GM18505 (cell line): Measurements from ENCODE around the gene VRK1.

Experiments used
- ATAC-seq: cut with Tn5 transposase; IDR thresholded peaks from one replicate; pipeline ENCODE4 v1.9.1; 2021; ENCODE audit not compliant: unreplicated experiment
- POLR2A ChIP-seq: IDR thresholded peaks from 4 replicates; pipeline ENCODE4 v1.6.1; 2011; ENCODE audit warnings: borderline replicate concordance; ENCODE audit not compliant: insufficient read depth, insufficient read length; ENCODE audit errors: extremely low read depth

Gene VRK1

GRCh38 chr14:96772929-96773328 is 24.3 kb upstream of the VRK1 start:
- ATAC-seq, result no peak
- TF ChIP-seq POLR2A, result no peak

GRCh38 chr14:96776791-96777190 is 20.4 kb upstream of the VRK1 start:
- TF ChIP-seq POLR2A, result no peak
- ATAC-seq, result no peak

- TF ChIP-seq POLR2A, result no peak
- ATAC-seq, result no peak
These were observed 16.7 kb upstream of the VRK1 start for GRCh38 chr14:96780500-96780899.

GRCh38 chr14:96781371-96781770 is 15.8 kb upstream of the VRK1 start:
- ATAC-seq, result no peak
- no peak for TF ChIP-seq POLR2A

GRCh38 chr14:96782436-96782835 is 14.7 kb upstream of the VRK1 start:
- ATAC-seq, result no peak
- TF ChIP-seq POLR2A, result no peak

- no peak for ATAC-seq
- no peak for TF ChIP-seq POLR2A
These were observed 13.9 kb upstream of the VRK1 start for GRCh38 chr14:96783043-96783914.

- no peak for TF ChIP-seq POLR2A
- ATAC-seq, result no peak
These were observed 13.3 kb upstream of the VRK1 start for GRCh38 chr14:96783915-96784224.

- no peak for TF ChIP-seq POLR2A
- no peak for ATAC-seq
These were observed 7.0 kb upstream of the VRK1 start for GRCh38 chr14:96790186-96790585.

GRCh38 chr14:96790706-96791105 is 6.5 kb upstream of the VRK1 start:
- no peak for TF ChIP-seq POLR2A
- no peak for ATAC-seq

- no peak for ATAC-seq
- no peak for TF ChIP-seq POLR2A
These were observed 5.2 kb upstream of the VRK1 start for GRCh38 chr14:96792003-96792402.

GRCh38 chr14:96792591-96792990 is 4.6 kb upstream of the VRK1 start:
- ATAC-seq, result no peak
- TF ChIP-seq POLR2A, result no peak

- TF ChIP-seq POLR2A, result no peak
- ATAC-seq, result no peak
These were observed 3.6 kb upstream of the VRK1 start for GRCh38 chr14:96793547-96793946.

GRCh38 chr14:96795109-96795828 is 1.9 kb upstream of the VRK1 start:
- ATAC-seq, result no peak
- TF ChIP-seq POLR2A, result no peak
